GM12878 (cell line): Measurements from ENCODE around the gene ZNF791. TPM values are rescaled to one million over a fixed set of nuclear protein-coding genes. Genes with fewer than 3 reads are reported as not detected.

Experiments
- ASH2L ChIP-seq: fragments of 300-600, 200-600 bp; sonication (generic); IDR thresholded peaks from 2 replicates; pipeline ENCODE4 v1.6.1; 2017; ENCODE audit warnings: low read depth, mild to moderate bottlenecking, borderline replicate concordance
- CBX3 ChIP-seq: fragments of 200-600 bp; sonication (generic); IDR thresholded peaks from 2 replicates; pipeline ENCODE4 v1.6.1; 2016; ENCODE audit warnings: low read depth, borderline replicate concordance
- CHD2 ChIP-seq: IDR thresholded peaks from 2 replicates; pipeline ENCODE4 v1.6.1; 2011; ENCODE audit warnings: low read depth, low read length, improper control_type of control experiment, borderline replicate concordance
- CTCF ChIP-seq, 3 experiments: IDR thresholded peaks in 2 of 3; conservative IDR thresholded peaks in 1 of 3; 2 replicates each; pipeline ENCODE4 v1.5.1; 2011; ENCODE audit warnings: low read depth in 3 of 3, low read length in 3 of 3, mild to moderate bottlenecking in 3 of 3, control low read depth in 2 of 3, moderate library complexity in 2 of 3, inconsistent platforms in 1 of 3, mixed read lengths in 1 of 3; ENCODE audit not compliant: control insufficient read depth in 2 of 3, insufficient read depth in 1 of 3; ENCODE audit errors: extremely low read depth in 1 of 3
- E2F4 ChIP-seq: IDR thresholded peaks from 2 replicates; pipeline ENCODE4 v1.6.1; 2012; ENCODE audit warnings: low read depth, low read length, improper control_type of control experiment
- EP300 ChIP-seq, 2 experiments: fragments of 150-350 bp in 1 of 2; IDR thresholded peaks; 2 replicates each; pipeline ENCODE4 v1.6.1; 2011 to 2012; ENCODE audit warnings: low read depth in 2 of 2, low read length in 2 of 2, borderline replicate concordance in 1 of 2, improper control_type of control experiment in 1 of 2, inconsistent platforms in 1 of 2; ENCODE audit not compliant: control insufficient read depth in 1 of 2
- FOXK2 ChIP-seq: fragments of 450-650 bp; IDR thresholded peaks from 2 replicates; pipeline ENCODE4 v1.6.1; 2017; ENCODE audit warnings: mild to moderate bottlenecking, moderate library complexity
- NBN ChIP-seq: fragments of 450-650 bp; IDR thresholded peaks from 2 replicates; pipeline ENCODE4 v1.6.1; 2016
- PML ChIP-seq: IDR thresholded peaks from 2 replicates; pipeline ENCODE4 v1.6.1; 2012; ENCODE audit warnings: low read length, inconsistent platforms
- POU2F2 ChIP-seq: IDR thresholded peaks from 3 replicates; pipeline ENCODE4 v1.6.1; 2011; ENCODE audit warnings: low read depth, mild to moderate bottlenecking, low read length, borderline replicate concordance
- REST ChIP-seq: IDR thresholded peaks from 2 replicates; pipeline ENCODE4 v1.6.1; 2012; ENCODE audit warnings: mild to moderate bottlenecking, low read depth, low read length
- RFX5 ChIP-seq: IDR thresholded peaks from 2 replicates; pipeline ENCODE4 v1.6.1; 2011; ENCODE audit warnings: low read depth, low read length, improper control_type of control experiment
- SMC3 ChIP-seq: IDR thresholded peaks from 2 replicates; pipeline ENCODE4 v1.6.1; 2011; ENCODE audit warnings: low read length, improper control_type of control experiment, borderline replicate concordance
- SREBF1 ChIP-seq: IDR thresholded peaks from 2 replicates; pipeline ENCODE4 v1.6.1; 2012; ENCODE audit warnings: mild to moderate bottlenecking, low read length
- TBL1XR1 ChIP-seq: IDR thresholded peaks from 2 replicates; pipeline ENCODE4 v1.6.1; 2012; ENCODE audit warnings: low read depth, low read length, improper control_type of control experiment
- TCF3 ChIP-seq: IDR thresholded peaks from 2 replicates; pipeline ENCODE4 v1.6.1; 2012; ENCODE audit warnings: low read depth, mild to moderate bottlenecking, low read length, borderline replicate concordance; ENCODE audit not compliant: insufficient read depth
- ZNF592 ChIP-seq: fragments of 450-650 bp; IDR thresholded peaks from 2 replicates; pipeline ENCODE4 v1.6.1; 2017; ENCODE audit warnings: mild to moderate bottlenecking, moderate library complexity
- ZZZ3 ChIP-seq: IDR thresholded peaks from 2 replicates; pipeline ENCODE4 v1.6.1; 2011; ENCODE audit warnings: low read depth; ENCODE audit not compliant: control insufficient read depth, insufficient read length
- polyA plus RNA-seq, 11 experiments: library from polyadenylated mRNA; depleted of rRNA in 4 of 11; unstranded in 6 of 11; stranded (reverse) in 5 of 11; fragments of >200 nt; fragmentation: Nextera tagmentation in 4 of 11; fragmentation: Illumina TruSeq in 1 of 11; extraction: Ambion mirVana in 4 of 11; extraction: Trizol in 1 of 11; gene quantifications; 1 replicate in 1 of 11; 2 replicates in 10 of 11; pipeline versions ENCODE4 v1.2.1 to v1.2.3, GENCODE V29; 2011 to 2016; ENCODE audit warnings: inconsistent platforms in 2 of 11, missing spikeins in 2 of 11, low read depth in 1 of 11
- total RNA-seq, 4 experiments: library from RNA; depleted of rRNA in 3 of 4; stranded (reverse); fragments of >200 nt in 3 of 4; fragmentation: Illumina TruSeq in 1 of 4; extraction: Trizol in 1 of 4; gene quantifications; 2 replicates each; pipeline versions ENCODE4 v1.2.1 to v1.2.3, GENCODE V29; 2013 to 2021

ZNF791 gene
- total and polyA plus RNA-seq, 10 of the 15 experiments (the other 5 are each of a cell fraction or from before 2014, with no cell fraction given): 7.5 to 24.0 (median 11.8) TPM

GRCh38 chr19:12610540-12611360 is at the start of gene ZNF791, which contains the start of gene ZNF490 (continued):
- TF ChIP-seq EP300 (IDR thresholded peaks at IDR 0.05; ENCODE audit: borderline replicate concordance in 1 of 2, control insufficient read depth in 1 of 2, low read depth in 2 of 2, low read length in 2 of 2) (0 out of 4 replicates have a peak, but pooled peaks of 1 of the 2 experiments have one; percentile 16), PML (peak; percentile 57; the same call in 1 of the 2 replicates), RFX5 (peak; percentile 96), POU2F2 (peak; percentile 82; the same call in 2 of the 3 replicates), REST (no peak), CBX3 (no peak), ASH2L (peak; percentile 36; the same call in 1 of the 2 replicates), CTCF (IDR thresholded peaks at IDR 0.05 in 2 of 3, conservative IDR thresholded peaks at IDR 0.05 in 1 of 3; ENCODE audit: control insufficient read depth in 2 of 3, extremely low read depth in 1 of 3, insufficient read depth in 1 of 3, low read depth in 3 of 3, low read length in 3 of 3) (no peak), ZNF592 (no peak), TCF3 (0 out of 2 replicates have a peak, but pooled peaks have one; percentile 22), TBL1XR1 (no peak; the same call in 1 of the 2 replicates), CHD2 (peak; percentile 49; the same call in 1 of the 2 replicates), SREBF1 (no peak; the same call in 1 of the 2 replicates), SMC3 (no peak; the same call in 1 of the 2 replicates), E2F4 (no peak), FOXK2 (no peak; the same call in 1 of the 2 replicates), ZZZ3 (no peak), NBN (peak; percentile 81; the same call in 1 of the 2 replicates)
